Panc1 (cell line): ENCODE results near the gene IYD. TPM values are rescaled to one million over a fixed set of nuclear protein-coding genes. Genes with fewer than 3 reads are reported as not detected.

Source experiments
- ATAC-seq: fragments of 200-7000 bp; cut with Tn5 transposase; 2 replicates; pipeline ENCODE4 v1.9.1; 2020; ENCODE audit warnings: mild to moderate bottlenecking, moderate library complexity
- BruUV-seq: library from RNA; stranded (reverse); fragments of 400-500 nt; replicated peaks from 2 replicates; lab custom pipeline; 2021; lab: Mats Ljungman, UMichigan
- CTCF ChIA-PET: fragments of 300-600 bp; sonication (Branson Sonifier 250); formaldehyde crosslinking; loops from one replicate; lab custom pipeline; 2022; ENCODE audit warnings: antibody characterized with exemption; lab: Charles Lee
- POLR2A ChIA-PET: fragments of 300-600 bp; sonication (Branson Sonifier 250); formaldehyde crosslinking; loops from one replicate; lab custom pipeline; 2022; ENCODE audit warnings: antibody characterized with exemption; lab: Charles Lee
- DNase-seq: peaks from one replicate; pipeline ENCODE4 v3.0.0-alpha.2; 2010; ENCODE audit warnings: low read depth, low spot score
- H3K27ac ChIP-seq: 2 replicates; pipeline ENCODE4 v1.5.1; 2011; ENCODE audit warnings: mild to moderate bottlenecking, low read length, inconsistent platforms
- H3K27me3 ChIP-seq: fragments of 200-500 bp; sonication (Bioruptor generic); 2 replicates; pipeline ENCODE4 v1.6.0; 2014; ENCODE audit warnings: low read length, inconsistent platforms; ENCODE audit not compliant: control insufficient read depth, insufficient read depth
- H3K36me3 ChIP-seq: fragments of 200-500 bp; sonication (Bioruptor generic); 2 replicates; pipeline ENCODE4 v1.5.1; 2014; ENCODE audit warnings: inconsistent platforms, mild to moderate bottlenecking, low read length, moderate library complexity; ENCODE audit not compliant: control insufficient read depth, insufficient read depth
- H3K4me1 ChIP-seq: 2 replicates; pipeline ENCODE4 v1.5.1; 2011; ENCODE audit warnings: inconsistent platforms, mild to moderate bottlenecking, low read length, moderate library complexity; ENCODE audit not compliant: control insufficient read depth, insufficient read depth
- H3K4me3 ChIP-seq, 2 experiments: 2 replicates each; pipeline ENCODE4 v1.5.1; 2011 to 2012; ENCODE audit warnings: low read depth in 2 of 2, low read length in 2 of 2, mild to moderate bottlenecking in 2 of 2, inconsistent platforms in 1 of 2, moderate library complexity in 1 of 2
- H3K9me3 ChIP-seq: fragments of 200-500 bp; sonication (Bioruptor generic); 2 replicates; pipeline ENCODE4 v1.5.1; 2014; ENCODE audit warnings: low read depth, mild to moderate bottlenecking, inconsistent platforms, low read length, moderate library complexity; ENCODE audit not compliant: control insufficient read depth, insufficient read depth
- POLR2AphosphoS5 ChIP-seq: IDR thresholded peaks from 2 replicates; pipeline ENCODE4 v1.6.1; 2012; ENCODE audit warnings: mild to moderate bottlenecking, low read depth, low read length, moderate library complexity
- SIN3A ChIP-seq: IDR thresholded peaks from 2 replicates; pipeline ENCODE4 v1.6.1; 2012; ENCODE audit warnings: low read depth, mild to moderate bottlenecking, low read length, moderate library complexity, borderline replicate concordance; ENCODE audit not compliant: insufficient read depth
- TCF7L2 ChIP-seq: IDR thresholded peaks from 2 replicates; pipeline ENCODE4 v1.6.1; 2011; ENCODE audit warnings: mild to moderate bottlenecking, low read depth, low read length, inconsistent platforms
- in situ Hi-C: cut with HindIII; loops from 2 replicates; pipeline ENCODE4 v1.10.0; 2016; ENCODE audit warnings: low sequenced_read_pairs, low pct_unique_long_range_greater_than_20kb
- intact Hi-C: fragments of 100-400 bp; cut with micrococcal nuclease; formaldehyde crosslinking; loops from one replicate; pipeline ENCODE4 v1.10.0; 2022; ENCODE audit not compliant: unreplicated experiment
- total RNA-seq: library from RNA; stranded (reverse); gene quantifications from one replicate; pipeline ENCODE4 v1.2.1, GENCODE V29; 2021; ENCODE audit not compliant: unreplicated experiment
- TF ChIP-seq, protein P1 (sequence below), 2 experiments: IDR thresholded peaks; 2 replicates each; pipeline ENCODE4 v1.6.1; 2011 to 2012; ENCODE audit warnings: low read depth in 2 of 2, control low read depth in 1 of 2, low read length in 1 of 2, mild to moderate bottlenecking in 1 of 2, moderate library complexity in 1 of 2; ENCODE audit not compliant: insufficient read depth in 1 of 2
- TF ChIP-seq, protein P2 (sequence below): fragments of 450-650 bp; IDR thresholded peaks from 2 replicates; pipeline ENCODE4 v1.5.1; 2017; ENCODE audit warnings: mild to moderate bottlenecking

Gene IYD
- total RNA-seq, 1 experiment from 2014 or later: 0.03 TPM

DNA sequence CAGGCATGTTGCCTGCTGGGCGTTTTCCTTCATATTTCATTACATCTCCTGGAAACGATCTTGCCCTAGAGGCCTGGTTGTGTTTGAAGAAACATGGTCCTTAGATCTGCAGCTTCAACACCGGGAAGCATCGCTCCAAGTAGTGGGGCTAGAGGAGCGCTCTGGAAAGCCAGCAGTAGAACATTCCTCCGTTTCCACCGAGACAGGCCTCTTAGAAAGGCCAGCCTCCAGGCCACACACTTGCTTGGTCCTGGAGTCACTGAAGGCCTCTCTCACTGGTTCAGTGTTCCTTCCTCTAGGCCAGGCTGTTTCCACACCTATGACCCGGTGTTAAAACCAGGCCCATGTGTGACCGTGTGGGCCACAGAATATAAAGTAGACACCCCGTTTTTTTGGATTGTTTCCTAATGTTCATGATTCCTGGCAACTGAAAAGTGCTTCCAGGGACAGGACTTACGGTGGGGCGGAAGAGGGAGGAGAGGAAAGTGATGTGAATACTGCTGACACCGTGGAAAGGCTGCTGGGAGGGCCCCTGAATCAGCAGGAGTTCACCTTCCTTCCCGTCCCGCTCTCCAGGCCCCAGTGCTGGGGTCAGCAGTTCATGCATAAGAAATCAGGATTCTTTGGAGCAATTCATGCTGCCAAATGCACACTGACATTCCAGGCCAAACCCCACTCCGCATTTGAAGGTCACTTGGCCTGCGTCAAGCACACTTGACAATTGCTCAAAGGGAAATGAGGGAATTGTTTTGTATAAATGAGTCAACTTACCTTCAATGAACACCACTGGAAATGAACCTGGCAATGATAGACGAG is 83.8 kb downstream of the IYD start:
- TF ChIP-seq, protein P1, sequence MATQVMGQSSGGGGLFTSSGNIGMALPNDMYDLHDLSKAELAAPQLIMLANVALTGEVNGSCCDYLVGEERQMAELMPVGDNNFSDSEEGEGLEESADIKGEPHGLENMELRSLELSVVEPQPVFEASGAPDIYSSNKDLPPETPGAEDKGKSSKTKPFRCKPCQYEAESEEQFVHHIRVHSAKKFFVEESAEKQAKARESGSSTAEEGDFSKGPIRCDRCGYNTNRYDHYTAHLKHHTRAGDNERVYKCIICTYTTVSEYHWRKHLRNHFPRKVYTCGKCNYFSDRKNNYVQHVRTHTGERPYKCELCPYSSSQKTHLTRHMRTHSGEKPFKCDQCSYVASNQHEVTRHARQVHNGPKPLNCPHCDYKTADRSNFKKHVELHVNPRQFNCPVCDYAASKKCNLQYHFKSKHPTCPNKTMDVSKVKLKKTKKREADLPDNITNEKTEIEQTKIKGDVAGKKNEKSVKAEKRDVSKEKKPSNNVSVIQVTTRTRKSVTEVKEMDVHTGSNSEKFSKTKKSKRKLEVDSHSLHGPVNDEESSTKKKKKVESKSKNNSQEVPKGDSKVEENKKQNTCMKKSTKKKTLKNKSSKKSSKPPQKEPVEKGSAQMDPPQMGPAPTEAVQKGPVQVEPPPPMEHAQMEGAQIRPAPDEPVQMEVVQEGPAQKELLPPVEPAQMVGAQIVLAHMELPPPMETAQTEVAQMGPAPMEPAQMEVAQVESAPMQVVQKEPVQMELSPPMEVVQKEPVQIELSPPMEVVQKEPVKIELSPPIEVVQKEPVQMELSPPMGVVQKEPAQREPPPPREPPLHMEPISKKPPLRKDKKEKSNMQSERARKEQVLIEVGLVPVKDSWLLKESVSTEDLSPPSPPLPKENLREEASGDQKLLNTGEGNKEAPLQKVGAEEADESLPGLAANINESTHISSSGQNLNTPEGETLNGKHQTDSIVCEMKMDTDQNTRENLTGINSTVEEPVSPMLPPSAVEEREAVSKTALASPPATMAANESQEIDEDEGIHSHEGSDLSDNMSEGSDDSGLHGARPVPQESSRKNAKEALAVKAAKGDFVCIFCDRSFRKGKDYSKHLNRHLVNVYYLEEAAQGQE (IDR thresholded peaks at IDR 0.05; ENCODE audit: insufficient read depth in 1 of 2, low read depth in 2 of 2, low read length in 1 of 2): no peak
- TF ChIP-seq, protein P2, sequence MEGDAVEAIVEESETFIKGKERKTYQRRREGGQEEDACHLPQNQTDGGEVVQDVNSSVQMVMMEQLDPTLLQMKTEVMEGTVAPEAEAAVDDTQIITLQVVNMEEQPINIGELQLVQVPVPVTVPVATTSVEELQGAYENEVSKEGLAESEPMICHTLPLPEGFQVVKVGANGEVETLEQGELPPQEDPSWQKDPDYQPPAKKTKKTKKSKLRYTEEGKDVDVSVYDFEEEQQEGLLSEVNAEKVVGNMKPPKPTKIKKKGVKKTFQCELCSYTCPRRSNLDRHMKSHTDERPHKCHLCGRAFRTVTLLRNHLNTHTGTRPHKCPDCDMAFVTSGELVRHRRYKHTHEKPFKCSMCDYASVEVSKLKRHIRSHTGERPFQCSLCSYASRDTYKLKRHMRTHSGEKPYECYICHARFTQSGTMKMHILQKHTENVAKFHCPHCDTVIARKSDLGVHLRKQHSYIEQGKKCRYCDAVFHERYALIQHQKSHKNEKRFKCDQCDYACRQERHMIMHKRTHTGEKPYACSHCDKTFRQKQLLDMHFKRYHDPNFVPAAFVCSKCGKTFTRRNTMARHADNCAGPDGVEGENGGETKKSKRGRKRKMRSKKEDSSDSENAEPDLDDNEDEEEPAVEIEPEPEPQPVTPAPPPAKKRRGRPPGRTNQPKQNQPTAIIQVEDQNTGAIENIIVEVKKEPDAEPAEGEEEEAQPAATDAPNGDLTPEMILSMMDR: no peak
- TF ChIP-seq SIN3A: no peak
- TF ChIP-seq TCF7L2: no peak
- no peak for TF ChIP-seq POLR2AphosphoS5
- no peaks in the 10 kb centered on the region for H3K9me3 ChIP-seq
- in situ Hi-C loops: no loop called here
- ChIA-PET CTCF (no interaction called here), POLR2A (no interaction called here)
- no peaks in the 10 kb centered on the region for H3K27me3 ChIP-seq
- intact Hi-C loops: no loop called here
- ATAC-seq (no peak), DNase-seq (no peak)
- no peaks in the 10 kb centered on the region for H3K4me1 ChIP-seq
- no peak overlapping the region for H3K4me3 ChIP-seq
- no peak overlapping the region for H3K27ac ChIP-seq
- no peaks in the 10 kb centered on the region for H3K36me3 ChIP-seq
- no TSS peak for BruUV-seq

DNA sequence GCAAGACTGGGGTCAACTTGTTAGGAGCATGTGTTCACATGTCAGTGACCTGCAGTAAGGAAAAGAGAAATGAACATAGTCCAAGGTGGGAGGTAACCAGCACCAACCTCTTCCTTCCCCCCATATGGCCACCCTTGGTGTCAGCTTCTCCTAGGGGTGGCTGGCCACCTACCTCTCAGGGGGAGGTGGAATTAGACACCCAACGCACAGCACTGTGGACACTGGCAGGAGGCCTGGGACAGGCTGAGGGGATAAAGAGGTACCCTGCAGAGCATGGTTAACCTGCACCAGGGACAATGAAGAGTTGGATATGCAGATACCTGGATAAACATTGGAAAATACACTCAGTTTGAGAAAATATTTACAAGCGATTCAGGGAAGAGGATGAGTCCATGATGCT is 84.5 kb downstream of the IYD start:
- Histone ChIP-seq H3K36me3 (no peaks in the 10 kb centered on the region), H3K4me1 (no peaks in the 10 kb centered on the region), H3K27ac (no peak overlapping the region), H3K27me3 (no peaks in the 10 kb centered on the region), H3K9me3 (no peaks in the 10 kb centered on the region), H3K4me3 (no peak overlapping the region)
- intact Hi-C loops (no loop called here), in situ Hi-C loops (no loop called here)
- ChIA-PET CTCF (no interaction called here), POLR2A (no interaction called here)
- BruUV-seq: no TSS peak
- DNase-seq (no peak), ATAC-seq (no peak)
- TF ChIP-seq, protein P2: no peak
- TF ChIP-seq SIN3A (no peak), TCF7L2 (no peak), POLR2AphosphoS5 (no peak)
- TF ChIP-seq, protein P1 (IDR thresholded peaks at IDR 0.05; ENCODE audit: insufficient read depth in 1 of 2, low read depth in 2 of 2, low read length in 1 of 2): no peak
